Immature natural killer cell (primary cell): ENCODE data around the gene MUC22. TPM values are rescaled to one million over a fixed set of nuclear protein-coding genes. Genes with fewer than 3 reads are reported as not detected.
A peak's percentile ranks its signal among the peaks of the same experiment; 100 is the strongest.
"Not testable (repeated sequence)": the region's sequence is repeated elsewhere in the genome, so short reads cannot be mapped to it uniquely, and the experiment has no call there.

Experiments
- DNase-seq, 3 donors: peaks; one replicate each; pipeline ENCODE4 v3.0.0; 2022; ENCODE audit warnings: mixed read lengths in 1 of 3
- H3K27ac Mint-ChIP-seq, 6 donors: one replicate each; pipeline ENCODE4 v1.8.0; 2020; ENCODE audit warnings: mixed read lengths in 6 of 6, mild to moderate bottlenecking in 5 of 6, inconsistent platforms in 4 of 6, moderate library complexity in 3 of 6
- H3K27me3 Mint-ChIP-seq, 3 donors: one replicate each; pipeline ENCODE4 v1.8.0; 2020 to 2021; ENCODE audit warnings: low read depth in 3 of 3, mild to moderate bottlenecking in 3 of 3, mixed read lengths in 3 of 3, moderate library complexity in 3 of 3, inconsistent platforms in 1 of 3
- H3K36me3 Mint-ChIP-seq, 3 donors: one replicate each; pipeline ENCODE4 v1.8.0; 2020; ENCODE audit warnings: mixed read lengths in 3 of 3, inconsistent platforms in 2 of 3, mild to moderate bottlenecking in 2 of 3
- H3K4me1 Mint-ChIP-seq, 2 donors: one replicate each; pipeline ENCODE4 v1.8.0; 2020; ENCODE audit warnings: inconsistent platforms in 2 of 2, mild to moderate bottlenecking in 2 of 2, mixed read lengths in 2 of 2, moderate library complexity in 1 of 2
- H3K4me3 Mint-ChIP-seq, 5 donors: one replicate each; pipeline ENCODE4 v1.8.0; 2020; ENCODE audit warnings: mild to moderate bottlenecking in 5 of 5, mixed read lengths in 5 of 5, inconsistent platforms in 3 of 5, moderate library complexity in 3 of 5
- H3K9me3 Mint-ChIP-seq, 6 donors: one replicate each; pipeline ENCODE4 v1.8.0; 2020; ENCODE audit warnings: mild to moderate bottlenecking in 6 of 6, mixed read lengths in 6 of 6, inconsistent platforms in 4 of 6, moderate library complexity in 3 of 6
- polyA plus RNA-seq, 3 donors: library from polyadenylated mRNA; unstranded; fragments of 300-500 nt; fragmentation: Illumina TruSeq; gene quantifications; one replicate each; pipeline ENCODE4 v1.2.3, GENCODE V29; 2021

The MUC22 gene
- not detected for polyA plus RNA-seq

GRCh38 chr6:31010393-31011060, at the start of gene MUC22:
MUC22 (plus strand) TSS chr6:31010474; CDS start chr6:31010707, 233 bp downstream.
- no peaks in the 10 kb centered on the region for H3K9me3 Mint-ChIP-seq
- H3K27ac Mint-ChIP-seq: no peak within 1 kb of the TSS
- H3K27me3 Mint-ChIP-seq: peaks cover 0 to 23% (median 9%) of the 10 kb centered on the region in 3 donors
- H3K36me3 Mint-ChIP-seq: no peaks in the 10 kb centered on the region
- H3K4me3 Mint-ChIP-seq: no peak within 1 kb of the TSS
- no peak for DNase-seq
- H3K4me1 Mint-ChIP-seq: no peaks in the 10 kb centered on the region

- Mint-ChIP-seq H3K4me3 (no peak overlapping the region), H3K36me3 (no peaks in the 10 kb centered on the region), H3K27ac (no peak overlapping the region), H3K9me3 (peaks cover 0 to 7% (median 0%) of the 10 kb centered on the region in 6 donors), H3K4me1 (peaks cover 31 to 34% of the 10 kb centered on the region in 2 donors), H3K27me3 (peaks cover 17 to 37% (median 26%) of the 10 kb centered on the region in 3 donors)
- DNase-seq: no peak
Measured at GRCh38 chr6:30960907-30961673, 49.2 kb upstream of the MUC22 start.

GRCh38 chr6:30962716-30963115, 47.6 kb upstream of the MUC22 start:
- H3K9me3 Mint-ChIP-seq: peaks cover 0 to 7% (median 0%) of the 10 kb centered on the region in 6 donors
- peaks cover 29 to 37% of the 10 kb centered on the region in 2 donors for H3K4me1 Mint-ChIP-seq
- H3K27me3 Mint-ChIP-seq: peaks cover 15 to 32% (median 25%) of the 10 kb centered on the region in 3 donors
- no peaks in the 10 kb centered on the region for H3K36me3 Mint-ChIP-seq
- peak overlapping the region in 1 of 5 donors; percentile 17 for H3K4me3 Mint-ChIP-seq
- H3K27ac Mint-ChIP-seq: no peak overlapping the region
- no peak for DNase-seq

- Mint-ChIP-seq H3K4me3 (peak overlapping the region in 3 of 5 donors; percentile 13 to 70 (median 33)), H3K27ac (peak overlapping the region in 1 of 6 donors; percentile 59), H3K4me1 (peaks cover 29 to 37% of the 10 kb centered on the region in 2 donors), H3K27me3 (peaks cover 15 to 34% (median 23%) of the 10 kb centered on the region in 3 donors), H3K9me3 (peaks cover 0 to 5% (median 0%) of the 10 kb centered on the region in 6 donors), H3K36me3 (no peaks in the 10 kb centered on the region)
- DNase-seq: no peak
Measured at GRCh38 chr6:30963641-30964040, 46.6 kb upstream of the MUC22 start.

GRCh38 chr6:30964075-30964474, 46.2 kb upstream of the MUC22 start:
- peaks cover 15 to 34% (median 21%) of the 10 kb centered on the region in 3 donors for H3K27me3 Mint-ChIP-seq
- peaks cover 29 to 37% of the 10 kb centered on the region in 2 donors for H3K4me1 Mint-ChIP-seq
- no peaks in the 10 kb centered on the region for H3K36me3 Mint-ChIP-seq
- H3K27ac Mint-ChIP-seq: peak overlapping the region in 5 of 6 donors; percentile 22 to 81 (median 59)
- peaks cover 0 to 5% (median 0%) of the 10 kb centered on the region in 6 donors for H3K9me3 Mint-ChIP-seq
- H3K4me3 Mint-ChIP-seq: peak overlapping the region; percentile 4 to 70 (median 60)
- peak; percentile 61 to 76 (median 69) for DNase-seq

GRCh38 chr6:30965140-30965601, 45.1 kb upstream of the MUC22 start:
- Mint-ChIP-seq H3K9me3 (peaks cover 0 to 4% (median 0%) of the 10 kb centered on the region in 6 donors), H3K36me3 (no peaks in the 10 kb centered on the region), H3K27ac (peak overlapping the region; percentile 7 to 81 (median 61)), H3K27me3 (peaks cover 15 to 34% (median 22%) of the 10 kb centered on the region in 3 donors), H3K4me1 (peaks cover 29 to 37% of the 10 kb centered on the region in 2 donors), H3K4me3 (peak overlapping the region in 4 of 5 donors; percentile 4 to 70 (median 64))
- peak; percentile 43 to 46 (median 46) for DNase-seq

GRCh38 chr6:30966154-30966553, 44.1 kb upstream of the MUC22 start:
- Mint-ChIP-seq H3K4me1 (peaks cover 29 to 37% of the 10 kb centered on the region in 2 donors), H3K27ac (no peak overlapping the region), H3K4me3 (no peak overlapping the region)

GRCh38 chr6:30969171-30969570, 41.1 kb upstream of the MUC22 start:
- peaks cover 17 to 29% (median 28%) of the 10 kb centered on the region in 3 donors for H3K27me3 Mint-ChIP-seq
- H3K4me1 Mint-ChIP-seq: peaks cover 21 to 23% of the 10 kb centered on the region in 2 donors
- not testable (repeated sequence) for H3K27ac Mint-ChIP-seq, H3K9me3 Mint-ChIP-seq, DNase-seq, H3K4me3 Mint-ChIP-seq, H3K36me3 Mint-ChIP-seq

More at GRCh38 chr6:30966154-30966553, 44.1 kb upstream of the MUC22 start:
- H3K9me3 Mint-ChIP-seq: peaks cover 0 to 4% (median 0%) of the 10 kb centered on the region in 6 donors
- H3K27me3 Mint-ChIP-seq: peaks cover 15 to 32% (median 20%) of the 10 kb centered on the region in 3 donors
- no peaks in the 10 kb centered on the region for H3K36me3 Mint-ChIP-seq
- no peak for DNase-seq

GRCh38 chr6:30970946-30971345, 39.3 kb upstream of the MUC22 start:
- H3K27me3 Mint-ChIP-seq: peaks cover 7 to 22% (median 13%) of the 10 kb centered on the region in 3 donors
- H3K4me1 Mint-ChIP-seq: peaks cover 3 to 5% of the 10 kb centered on the region in 2 donors
- no peak overlapping the region for H3K4me3 Mint-ChIP-seq
- no peaks in the 10 kb centered on the region for H3K9me3 Mint-ChIP-seq
- H3K27ac Mint-ChIP-seq: no peak overlapping the region
- no peak for DNase-seq
- H3K36me3 Mint-ChIP-seq: no peaks in the 10 kb centered on the region

GRCh38 chr6:30972816-30973215, 37.5 kb upstream of the MUC22 start:
- Mint-ChIP-seq H3K27ac (no peak overlapping the region), H3K36me3 (no peaks in the 10 kb centered on the region), H3K4me1 (no peaks in the 10 kb centered on the region), H3K9me3 (no peaks in the 10 kb centered on the region), H3K4me3 (no peak overlapping the region), H3K27me3 (peaks cover 5 to 27% (median 11%) of the 10 kb centered on the region in 3 donors)
- no peak for DNase-seq

- Mint-ChIP-seq H3K27ac (no peak overlapping the region), H3K9me3 (no peaks in the 10 kb centered on the region), H3K4me3 (no peak overlapping the region), H3K36me3 (no peaks in the 10 kb centered on the region), H3K27me3 (peaks cover 5 to 22% (median 8%) of the 10 kb centered on the region in 3 donors), H3K4me1 (no peaks in the 10 kb centered on the region)
- no peak for DNase-seq
Measured at GRCh38 chr6:30974490-30975252, 35.6 kb upstream of the MUC22 start.

GRCh38 chr6:30979141-30979540, 31.1 kb upstream of the MUC22 start:
- Mint-ChIP-seq H3K4me3 (no peak overlapping the region), H3K27me3 (peaks cover 8 to 20% (median 16%) of the 10 kb centered on the region in 3 donors)

GRCh38 chr6:30979690-30980089, 30.6 kb upstream of the MUC22 start:
- Mint-ChIP-seq H3K9me3 (no peaks in the 10 kb centered on the region), H3K4me3 (no peak overlapping the region), H3K27ac (no peak overlapping the region), H3K36me3 (no peaks in the 10 kb centered on the region), H3K4me1 (no peaks in the 10 kb centered on the region), H3K27me3 (peaks cover 9 to 20% (median 16%) of the 10 kb centered on the region in 3 donors)
- no peak for DNase-seq

More at GRCh38 chr6:30979141-30979540, 31.1 kb upstream of the MUC22 start:
- no peak for DNase-seq
- Mint-ChIP-seq H3K27ac (no peak overlapping the region), H3K36me3 (no peaks in the 10 kb centered on the region), H3K4me1 (no peaks in the 10 kb centered on the region), H3K9me3 (no peaks in the 10 kb centered on the region)
